K562 (cell line): ENCODE data around the gene PROKR1. TPM values are rescaled to one million over a fixed set of nuclear protein-coding genes. Genes with fewer than 3 reads are reported as not detected.

ENCODE experiments used
- ADNP ChIP-seq: fragments of 200-800 bp; sonication (Bioruptor generic); IDR thresholded peaks from 2 replicates; pipeline ENCODE4 v1.6.1; 2016; ENCODE audit warnings: missing genetic modification characterization, missing compliant biosample characterization
- DMBX1 ChIP-seq: fragments of 250-450 bp; sonication (Bioruptor Pico); IDR thresholded peaks from 2 replicates; pipeline ENCODE4 v1.8.0; 2022; ENCODE audit warnings: inconsistent platforms, mild to moderate bottlenecking, moderate library complexity, borderline replicate concordance
- EHMT2 ChIP-seq: fragments of 450-650 bp; IDR thresholded peaks from 2 replicates; pipeline ENCODE4 v1.6.1; 2018; ENCODE audit warnings: antibody characterized with exemption
- EP300 ChIP-seq: IDR thresholded peaks from 2 replicates; pipeline ENCODE4 v1.6.1; 2012; ENCODE audit warnings: low read length, improper control_type of control experiment
- KDM1A ChIP-seq, 2 experiments: fragments of 450-650 bp; IDR thresholded peaks; 2 replicates each; pipeline ENCODE4 v1.6.1; 2016; ENCODE audit warnings: mild to moderate bottlenecking in 2 of 2
- OTX1 ChIP-seq: fragments of 450-650 bp; formaldehyde crosslinking; IDR thresholded peaks from 2 replicates; pipeline ENCODE4 v1.4.0; 2022; ENCODE audit warnings: mild to moderate bottlenecking
- RFX1 ChIP-seq: fragments of 450-650 bp; IDR thresholded peaks from 2 replicates; pipeline ENCODE4 v1.6.1; 2016; ENCODE audit warnings: mild to moderate bottlenecking, moderate library complexity
- SNIP1 ChIP-seq: fragments of 450-650 bp; IDR thresholded peaks from 2 replicates; pipeline ENCODE4 v1.7.1; 2017; ENCODE audit warnings: low read depth, mild to moderate bottlenecking
- SRSF1 ChIP-seq: fragments of 200-400 bp; formaldehyde crosslinking; IDR thresholded peaks from 2 replicates; pipeline ENCODE4 v1.6.1; 2017; ENCODE audit warnings: mild to moderate bottlenecking, low read depth, low read length, moderate library complexity
- TAF9B ChIP-seq: fragments of 450-650 bp; IDR thresholded peaks from 2 replicates; pipeline ENCODE4 v1.6.1; 2018; ENCODE audit warnings: mild to moderate bottlenecking; ENCODE audit not compliant: partially characterized antibody
- TFAM ChIP-seq: fragments of 250-450 bp; sonication (Bioruptor Pico); conservative IDR thresholded peaks from 2 replicates; pipeline ENCODE4 v1.5.0; 2021; ENCODE audit warnings: mild to moderate bottlenecking, moderate library complexity
- TRIM28 ChIP-seq: fragments of 450-650 bp; IDR thresholded peaks from 2 replicates; pipeline ENCODE4 v1.6.1; 2017
- U2AF2 ChIP-seq: fragments of 200-400 bp; formaldehyde crosslinking; optimal IDR thresholded peaks from 2 replicates; pipeline ENCODE3; 2017; ENCODE audit warnings: low read depth, mild to moderate bottlenecking, low read length
- ZFP36 ChIP-seq: fragments of 150-350 bp; IDR thresholded peaks from 2 replicates; pipeline ENCODE4 v1.6.1; 2018; ENCODE audit warnings: low read length, low read depth; ENCODE audit not compliant: partially characterized antibody
- ZNF146 ChIP-seq: IDR thresholded peaks from one replicate; pipeline ENCODE4 v1.6.1; 2018; ENCODE audit warnings: missing compliant biosample characterization; ENCODE audit not compliant: unreplicated experiment
- ZNF408 ChIP-seq: fragments of 250-450 bp; sonication (Bioruptor Pico); IDR thresholded peaks from 2 replicates; pipeline ENCODE4 v1.4.0; 2020; ENCODE audit warnings: low read depth, mild to moderate bottlenecking, moderate library complexity
- ZNF436 ChIP-seq: fragments of 250-450, 450-650 bp; sonication (Bioruptor Pico); formaldehyde crosslinking; IDR thresholded peaks from 2 replicates; pipeline ENCODE4 v1.7.0; 2020; ENCODE audit warnings: mild to moderate bottlenecking
- ZNF586 ChIP-seq: fragments of 450-650 bp; formaldehyde crosslinking; conservative IDR thresholded peaks from 2 replicates; pipeline ENCODE4 v1.4.0; 2020; ENCODE audit warnings: mild to moderate bottlenecking, moderate library complexity
- ZNF695 ChIP-seq: fragments of 450-650 bp; formaldehyde crosslinking; IDR thresholded peaks from 2 replicates; pipeline ENCODE4 v1.4.0; 2020; ENCODE audit warnings: mild to moderate bottlenecking, moderate library complexity
- ZNF764 ChIP-seq: fragments of 250-450 bp; sonication (Bioruptor Pico); IDR thresholded peaks from 2 replicates; pipeline ENCODE4 v1.4.0; 2020; ENCODE audit warnings: low read depth, mild to moderate bottlenecking, moderate library complexity
- polyA plus RNA-seq, 8 experiments: library from polyadenylated mRNA; depleted of rRNA in 4 of 8; stranded (reverse) in 5 of 8; unstranded in 3 of 8; fragments of >200 nt; fragmentation: Nextera tagmentation in 2 of 8; fragmentation: Illumina TruSeq in 1 of 8; extraction: Ambion mirVana in 2 of 8; extraction: Trizol in 1 of 8; gene quantifications; 2 replicates each; pipeline versions ENCODE4 v1.2.1 to v1.2.3, GENCODE V29; 2011 to 2014; ENCODE audit warnings: inconsistent platforms in 1 of 8, missing spikeins in 1 of 8
- total RNA-seq, 7 experiments: library from RNA; depleted of rRNA in 6 of 7; stranded (reverse); fragments of >200 nt in 6 of 7; fragmentation: Illumina TruSeq in 2 of 7; extraction: Trizol in 2 of 7; gene quantifications; 2 replicates each; pipeline versions ENCODE4 v1.2.1 to v1.2.3, GENCODE V29; 2011 to 2021; ENCODE audit warnings: low replicate concordance in 1 of 7
- TF ChIP-seq, protein P1 (sequence below): fragments of 150-350 bp; conservative IDR thresholded peaks from 2 replicates; pipeline ENCODE4 v1.6.1; 2014; ENCODE audit warnings: low read length
- TF ChIP-seq, protein P2 (sequence below), 3 experiments: fragments of 200-800 bp in 1 of 3; fragments of 250-450 bp in 1 of 3; fragments of 450-650 bp in 1 of 3; sonication (Bioruptor Pico) in 1 of 3; sonication (Bioruptor generic) in 1 of 3; formaldehyde crosslinking in 1 of 3; IDR thresholded peaks; 2 replicates each; pipeline versions ENCODE4 v1.6.1 to v1.8.0; 2016 to 2022; ENCODE audit warnings: mild to moderate bottlenecking in 2 of 3, missing genetic modification characterization in 2 of 3, missing compliant biosample characterization in 1 of 3, moderate library complexity in 1 of 3
- TF ChIP-seq, protein P3 (sequence below): fragments of 450-650 bp; IDR thresholded peaks from 2 replicates; pipeline ENCODE4 v1.6.1; 2016; ENCODE audit warnings: mild to moderate bottlenecking

PROKR1 gene
- total and polyA plus RNA-seq, 9 of the 15 experiments (the other 6 are each of a cell fraction or from before 2014, with no cell fraction given) = 0.01 to 0.18 (median 0.09) TPM; not detected in 1

DNA sequence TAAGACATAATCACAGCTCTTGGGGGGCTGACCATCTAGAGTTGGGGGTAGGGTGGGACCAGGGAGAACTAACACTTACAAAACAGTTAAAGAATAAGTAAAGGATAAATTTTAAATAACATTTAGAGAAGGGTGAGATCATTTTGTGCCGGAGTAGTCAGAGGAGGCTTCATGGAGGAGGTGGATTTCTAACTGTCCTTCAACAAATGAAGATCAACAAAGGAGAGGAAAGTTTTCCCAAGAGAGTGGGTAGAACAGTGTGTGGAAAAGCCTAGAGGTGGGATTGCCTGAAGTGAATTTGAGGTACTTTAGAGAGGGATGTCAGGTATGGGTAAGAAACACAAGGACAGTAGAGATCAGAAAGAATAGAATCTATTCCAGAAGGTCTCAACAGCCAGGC, 7.3 kb downstream of the PROKR1 start (continued):
- TF ChIP-seq, protein P1, sequence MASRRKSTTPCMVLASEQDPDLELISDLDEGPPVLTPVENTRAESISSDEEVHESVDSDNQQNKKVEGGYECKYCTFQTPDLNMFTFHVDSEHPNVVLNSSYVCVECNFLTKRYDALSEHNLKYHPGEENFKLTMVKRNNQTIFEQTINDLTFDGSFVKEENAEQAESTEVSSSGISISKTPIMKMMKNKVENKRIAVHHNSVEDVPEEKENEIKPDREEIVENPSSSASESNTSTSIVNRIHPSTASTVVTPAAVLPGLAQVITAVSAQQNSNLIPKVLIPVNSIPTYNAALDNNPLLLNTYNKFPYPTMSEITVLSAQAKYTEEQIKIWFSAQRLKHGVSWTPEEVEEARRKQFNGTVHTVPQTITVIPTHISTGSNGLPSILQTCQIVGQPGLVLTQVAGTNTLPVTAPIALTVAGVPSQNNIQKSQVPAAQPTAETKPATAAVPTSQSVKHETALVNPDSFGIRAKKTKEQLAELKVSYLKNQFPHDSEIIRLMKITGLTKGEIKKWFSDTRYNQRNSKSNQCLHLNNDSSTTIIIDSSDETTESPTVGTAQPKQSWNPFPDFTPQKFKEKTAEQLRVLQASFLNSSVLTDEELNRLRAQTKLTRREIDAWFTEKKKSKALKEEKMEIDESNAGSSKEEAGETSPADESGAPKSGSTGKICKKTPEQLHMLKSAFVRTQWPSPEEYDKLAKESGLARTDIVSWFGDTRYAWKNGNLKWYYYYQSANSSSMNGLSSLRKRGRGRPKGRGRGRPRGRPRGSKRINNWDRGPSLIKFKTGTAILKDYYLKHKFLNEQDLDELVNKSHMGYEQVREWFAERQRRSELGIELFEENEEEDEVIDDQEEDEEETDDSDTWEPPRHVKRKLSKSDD = no peak
- TF ChIP-seq ZNF695 (CRISPR knock-in tag) (no peak), DMBX1 (no peak), ZNF764 (CRISPR knock-in tag) (no peak), EHMT2 (no peak), TAF9B (no peak), ZFP36 (peak; percentile 96), RFX1 (no peak), ZNF436 (CRISPR knock-in tag) (peak; percentile 78), OTX1 (CRISPR knock-in tag) (no peak), TRIM28 (no peak), ZNF146 (no peak), KDM1A (IDR thresholded peaks at IDR 0.05) (peak in 1 of 2 experiments; percentile 15; a peak in 1 of 4 replicates), EP300 (no peak), SRSF1 (no peak), U2AF2 (no peak), SNIP1 (no peak), ZNF586 (CRISPR knock-in tag) (no peak), ADNP (tag) (peak; percentile 45; the same call in 1 of the 2 replicates), ZNF408 (CRISPR knock-in tag) (no peak), TFAM (no peak)
- TF ChIP-seq, protein P2, sequence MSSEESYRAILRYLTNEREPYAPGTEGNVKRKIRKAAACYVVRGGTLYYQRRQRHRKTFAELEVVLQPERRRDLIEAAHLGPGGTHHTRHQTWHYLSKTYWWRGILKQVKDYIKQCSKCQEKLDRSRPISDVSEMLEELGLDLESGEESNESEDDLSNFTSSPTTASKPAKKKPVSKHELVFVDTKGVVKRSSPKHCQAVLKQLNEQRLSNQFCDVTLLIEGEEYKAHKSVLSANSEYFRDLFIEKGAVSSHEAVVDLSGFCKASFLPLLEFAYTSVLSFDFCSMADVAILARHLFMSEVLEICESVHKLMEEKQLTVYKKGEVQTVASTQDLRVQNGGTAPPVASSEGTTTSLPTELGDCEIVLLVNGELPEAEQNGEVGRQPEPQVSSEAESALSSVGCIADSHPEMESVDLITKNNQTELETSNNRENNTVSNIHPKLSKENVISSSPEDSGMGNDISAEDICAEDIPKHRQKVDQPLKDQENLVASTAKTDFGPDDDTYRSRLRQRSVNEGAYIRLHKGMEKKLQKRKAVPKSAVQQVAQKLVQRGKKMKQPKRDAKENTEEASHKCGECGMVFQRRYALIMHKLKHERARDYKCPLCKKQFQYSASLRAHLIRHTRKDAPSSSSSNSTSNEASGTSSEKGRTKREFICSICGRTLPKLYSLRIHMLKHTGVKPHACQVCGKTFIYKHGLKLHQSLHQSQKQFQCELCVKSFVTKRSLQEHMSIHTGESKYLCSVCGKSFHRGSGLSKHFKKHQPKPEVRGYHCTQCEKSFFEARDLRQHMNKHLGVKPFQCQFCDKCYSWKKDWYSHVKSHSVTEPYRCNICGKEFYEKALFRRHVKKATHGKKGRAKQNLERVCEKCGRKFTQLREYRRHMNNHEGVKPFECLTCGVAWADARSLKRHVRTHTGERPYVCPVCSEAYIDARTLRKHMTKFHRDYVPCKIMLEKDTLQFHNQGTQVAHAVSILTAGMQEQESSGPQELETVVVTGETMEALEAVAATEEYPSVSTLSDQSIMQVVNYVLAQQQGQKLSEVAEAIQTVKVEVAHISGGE (CRISPR knock-in tag; IDR thresholded peaks at IDR 0.05) = peak in 1 of 3 experiments; percentile 16; a peak in 1 of 6 replicates
- TF ChIP-seq, protein P3, sequence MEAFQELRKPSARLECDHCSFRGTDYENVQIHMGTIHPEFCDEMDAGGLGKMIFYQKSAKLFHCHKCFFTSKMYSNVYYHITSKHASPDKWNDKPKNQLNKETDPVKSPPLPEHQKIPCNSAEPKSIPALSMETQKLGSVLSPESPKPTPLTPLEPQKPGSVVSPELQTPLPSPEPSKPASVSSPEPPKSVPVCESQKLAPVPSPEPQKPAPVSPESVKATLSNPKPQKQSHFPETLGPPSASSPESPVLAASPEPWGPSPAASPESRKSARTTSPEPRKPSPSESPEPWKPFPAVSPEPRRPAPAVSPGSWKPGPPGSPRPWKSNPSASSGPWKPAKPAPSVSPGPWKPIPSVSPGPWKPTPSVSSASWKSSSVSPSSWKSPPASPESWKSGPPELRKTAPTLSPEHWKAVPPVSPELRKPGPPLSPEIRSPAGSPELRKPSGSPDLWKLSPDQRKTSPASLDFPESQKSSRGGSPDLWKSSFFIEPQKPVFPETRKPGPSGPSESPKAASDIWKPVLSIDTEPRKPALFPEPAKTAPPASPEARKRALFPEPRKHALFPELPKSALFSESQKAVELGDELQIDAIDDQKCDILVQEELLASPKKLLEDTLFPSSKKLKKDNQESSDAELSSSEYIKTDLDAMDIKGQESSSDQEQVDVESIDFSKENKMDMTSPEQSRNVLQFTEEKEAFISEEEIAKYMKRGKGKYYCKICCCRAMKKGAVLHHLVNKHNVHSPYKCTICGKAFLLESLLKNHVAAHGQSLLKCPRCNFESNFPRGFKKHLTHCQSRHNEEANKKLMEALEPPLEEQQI = no peak
